Skeletal muscle satellite cell (primary cell): ENCODE data around the gene GRAMD4.

Experiments used
- H3K27me3 ChIP-seq: 2 replicates; pipeline ENCODE4 v1.7.0; 2013; ENCODE audit warnings: low read length; ENCODE audit not compliant: control insufficient read depth, insufficient read depth
- H3K36me3 ChIP-seq: 2 replicates; pipeline ENCODE4 v1.7.0; 2013; ENCODE audit warnings: mild to moderate bottlenecking, control low read depth, low read length; ENCODE audit not compliant: insufficient read depth
- H3K4me1 ChIP-seq: 2 replicates; pipeline ENCODE4 v1.7.0; 2013; ENCODE audit warnings: low read length; ENCODE audit not compliant: control insufficient read depth, insufficient read depth
- H3K4me2 ChIP-seq: 2 replicates; pipeline ENCODE4 v1.7.0; 2013; ENCODE audit warnings: mild to moderate bottlenecking, low read length
- H3K4me3 ChIP-seq: 2 replicates; pipeline ENCODE4 v1.7.0; 2013; ENCODE audit warnings: low read length
- H3K9ac ChIP-seq: 2 replicates; pipeline ENCODE4 v1.7.0; 2013; ENCODE audit warnings: mild to moderate bottlenecking, low read depth, low read length, moderate library complexity
- H3K9me3 ChIP-seq: replicated peaks from 2 replicates; pipeline ENCODE4 v1.7.0; 2013; ENCODE audit warnings: mild to moderate bottlenecking, control low read depth, low read length

GRAMD4 gene

GRCh38 chr22:46696614-46697013 is 76.4 kb downstream of the GRAMD4 start:
- Histone ChIP-seq H3K4me2 (no peak overlapping the region), H3K9ac (no peak overlapping the region), H3K9me3 (no peaks in the 10 kb centered on the region), H3K4me3 (no peak overlapping the region), H3K4me1 (no peaks in the 10 kb centered on the region), H3K36me3 (peaks cover 65% of the 10 kb centered on the region), H3K27me3 (no peaks in the 10 kb centered on the region)

- H3K27me3 ChIP-seq = no peaks in the 10 kb centered on the region
- H3K9me3 ChIP-seq = no peaks in the 10 kb centered on the region
- no peak overlapping the region for H3K4me2 ChIP-seq
- H3K9ac ChIP-seq = no peak overlapping the region
- H3K36me3 ChIP-seq = peaks cover 58% of the 10 kb centered on the region
- H3K4me1 ChIP-seq = no peaks in the 10 kb centered on the region
- H3K4me3 ChIP-seq = no peak overlapping the region
Measured at GRCh38 chr22:46697811-46698515, 77.8 kb downstream of the GRAMD4 start.

- peaks cover 54% of the 10 kb centered on the region for H3K36me3 ChIP-seq
- no peaks in the 10 kb centered on the region for H3K27me3 ChIP-seq
- no peaks in the 10 kb centered on the region for H3K4me1 ChIP-seq
- H3K9me3 ChIP-seq = no peaks in the 10 kb centered on the region
- H3K4me2 ChIP-seq = no peak overlapping the region
- no peak overlapping the region for H3K4me3 ChIP-seq
- no peak overlapping the region for H3K9ac ChIP-seq
Measured at GRCh38 chr22:46699091-46699490, 78.9 kb downstream of the GRAMD4 start.

GRCh38 chr22:46701262-46701661 is 81.1 kb downstream of the GRAMD4 start:
- H3K4me3 ChIP-seq = no peak overlapping the region
- H3K36me3 ChIP-seq = peaks cover 44% of the 10 kb centered on the region
- H3K9ac ChIP-seq = no peak overlapping the region
- no peaks in the 10 kb centered on the region for H3K9me3 ChIP-seq
- H3K27me3 ChIP-seq = no peaks in the 10 kb centered on the region
- H3K4me2 ChIP-seq = no peak overlapping the region
- no peaks in the 10 kb centered on the region for H3K4me1 ChIP-seq

GRCh38 chr22:46703171-46703995 is 83.2 kb downstream of the GRAMD4 start:
- H3K27me3 ChIP-seq = no peaks in the 10 kb centered on the region

GRCh38 chr22:46703996-46704370 is 83.8 kb downstream of the GRAMD4 start:
- H3K36me3 ChIP-seq = peaks cover 47% of the 10 kb centered on the region
- no peaks in the 10 kb centered on the region for H3K27me3 ChIP-seq

More at GRCh38 chr22:46703171-46703995, 83.2 kb downstream of the GRAMD4 start:
- H3K4me3 ChIP-seq = no peak overlapping the region
- no peaks in the 10 kb centered on the region for H3K9me3 ChIP-seq
- no peaks in the 10 kb centered on the region for H3K4me1 ChIP-seq
- H3K36me3 ChIP-seq = peaks cover 43% of the 10 kb centered on the region
- no peak overlapping the region for H3K9ac ChIP-seq
- no peak overlapping the region for H3K4me2 ChIP-seq

GRCh38 chr22:46706060-46706459 is 85.9 kb downstream of the GRAMD4 start:
- Histone ChIP-seq H3K4me3 (no peak overlapping the region), H3K36me3 (peaks cover 59% of the 10 kb centered on the region), H3K4me2 (no peak overlapping the region), H3K27me3 (no peaks in the 10 kb centered on the region), H3K4me1 (no peaks in the 10 kb centered on the region), H3K9me3 (no peaks in the 10 kb centered on the region), H3K9ac (no peak overlapping the region)

More at GRCh38 chr22:46703996-46704370, 83.8 kb downstream of the GRAMD4 start:
- Histone ChIP-seq H3K4me2 (no peak overlapping the region), H3K9ac (no peak overlapping the region), H3K4me3 (no peak overlapping the region), H3K9me3 (no peaks in the 10 kb centered on the region), H3K4me1 (no peaks in the 10 kb centered on the region)

- H3K4me3 ChIP-seq = no peak overlapping the region
- no peaks in the 10 kb centered on the region for H3K27me3 ChIP-seq
- H3K36me3 ChIP-seq = peaks cover 71% of the 10 kb centered on the region
- H3K9ac ChIP-seq = no peak overlapping the region
- no peaks in the 10 kb centered on the region for H3K9me3 ChIP-seq
- no peaks in the 10 kb centered on the region for H3K4me1 ChIP-seq
- no peak overlapping the region for H3K4me2 ChIP-seq
Measured at GRCh38 chr22:46707305-46707704, 87.1 kb downstream of the GRAMD4 start.

GRCh38 chr22:46707827-46708570 is 87.8 kb downstream of the GRAMD4 start:
- no peak overlapping the region for H3K4me3 ChIP-seq
- H3K9me3 ChIP-seq = no peaks in the 10 kb centered on the region
- peaks cover 73% of the 10 kb centered on the region for H3K36me3 ChIP-seq
- H3K9ac ChIP-seq = no peak overlapping the region
- no peaks in the 10 kb centered on the region for H3K4me1 ChIP-seq
- no peak overlapping the region for H3K4me2 ChIP-seq
- H3K27me3 ChIP-seq = no peaks in the 10 kb centered on the region

- no peaks in the 10 kb centered on the region for H3K4me1 ChIP-seq
- no peaks in the 10 kb centered on the region for H3K9me3 ChIP-seq
- no peak overlapping the region for H3K9ac ChIP-seq
- H3K4me2 ChIP-seq = no peak overlapping the region
- H3K4me3 ChIP-seq = no peak overlapping the region
- no peaks in the 10 kb centered on the region for H3K27me3 ChIP-seq
- peaks cover 74% of the 10 kb centered on the region for H3K36me3 ChIP-seq
Measured at GRCh38 chr22:46708766-46709330, 88.7 kb downstream of the GRAMD4 start.

- Histone ChIP-seq H3K9ac (no peak overlapping the region), H3K4me2 (no peak overlapping the region), H3K27me3 (no peaks in the 10 kb centered on the region), H3K9me3 (no peaks in the 10 kb centered on the region), H3K4me3 (no peak overlapping the region), H3K36me3 (peaks cover 70% of the 10 kb centered on the region), H3K4me1 (no peaks in the 10 kb centered on the region)
Measured at GRCh38 chr22:46710806-46711205, 90.6 kb downstream of the GRAMD4 start.
